Caki2 (cell line): ENCODE measurements around the gene ABAT. TPM values are rescaled to one million over a fixed set of nuclear protein-coding genes. Genes with fewer than 3 reads are reported as not detected.
"Not testable (repeated sequence)": the region's sequence is repeated elsewhere in the genome, so short reads cannot be mapped to it uniquely, and the experiment has no call there.

Experiments
- DNase-seq: peaks from one replicate; pipeline ENCODE4 v3.0.0-alpha.2; 2015; ENCODE audit warnings: low read depth
- in situ Hi-C: cut with HindIII; loops from 2 replicates; pipeline ENCODE4 v1.10.0; 2016; ENCODE audit warnings: low sequenced_read_pairs, low pct_unique_long_range_greater_than_20kb, mixed read lengths
- total RNA-seq: library from RNA; depleted of rRNA; stranded (reverse); fragments of >200 nt; shearing (Covaris generic); gene quantifications from 2 replicates; pipeline ENCODE4 v1.2.3, GENCODE V29; 2014; ENCODE audit warnings: low replicate concordance

ABAT gene
- total RNA-seq, 1 experiment from 2014 or later = 0.24 TPM

DNA sequence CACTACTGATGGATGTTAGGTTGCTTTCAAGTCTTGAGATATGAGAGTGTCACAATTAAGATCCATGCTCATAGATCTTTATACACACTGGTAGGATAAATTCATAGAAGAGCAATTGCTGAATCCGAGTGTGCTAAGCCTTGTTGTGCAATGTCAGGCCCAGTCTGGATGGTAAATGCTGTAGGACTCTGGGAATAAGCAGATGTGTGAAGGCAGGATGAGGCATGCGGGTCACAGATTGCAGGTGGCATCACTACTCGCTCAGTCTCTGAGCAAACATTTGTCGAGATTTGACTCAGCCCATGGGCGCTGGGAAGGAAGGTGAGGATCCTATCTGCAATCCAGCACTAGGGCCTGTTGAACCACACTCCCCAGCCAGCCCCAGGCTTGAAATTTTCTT, 82.3 kb downstream of the ABAT start:
- DNase-seq = no peak
- in situ Hi-C loops = no loop called here

DNA sequence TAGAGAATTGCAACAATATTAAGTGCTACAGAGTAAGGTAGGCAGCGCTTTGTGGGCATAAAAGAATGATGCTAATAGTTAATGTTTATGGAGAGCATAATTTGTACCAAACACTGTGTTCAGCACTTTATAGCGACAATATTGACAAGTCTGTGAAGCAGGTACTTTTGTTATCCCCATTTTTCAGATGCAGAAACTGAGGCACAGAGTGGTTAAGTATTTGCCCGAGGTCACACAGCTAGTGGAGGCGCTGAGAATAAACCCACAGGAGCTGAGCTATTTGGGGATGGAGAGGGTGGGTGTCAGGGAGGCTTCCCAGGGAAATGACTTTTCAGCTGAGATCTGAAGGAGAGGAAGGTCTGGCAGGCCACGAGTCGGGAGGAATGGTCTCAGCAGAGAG, 83.6 kb downstream of the ABAT start:
- in situ Hi-C loops = no loop called here
- no peak for DNase-seq

DNA sequence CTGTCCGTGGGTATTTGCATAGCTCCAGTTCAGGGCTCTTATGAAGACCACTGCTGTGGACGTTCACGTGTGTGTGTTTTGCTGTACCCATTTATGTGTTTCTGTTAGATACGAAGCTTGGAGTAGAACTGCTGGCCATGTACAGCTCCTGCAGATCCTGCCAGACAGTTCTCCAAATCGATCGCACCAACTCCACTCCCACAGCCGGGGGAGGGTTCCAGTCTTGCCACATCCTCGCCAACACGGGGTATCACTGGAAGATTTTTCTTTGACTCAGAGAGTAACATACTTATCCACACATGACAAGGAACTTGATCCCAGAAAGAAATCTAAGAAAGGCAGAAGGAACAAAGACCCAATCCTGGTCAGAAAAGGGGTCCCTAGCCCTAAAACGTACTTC, 85.6 kb downstream of the ABAT start:
- in situ Hi-C loops = no loop called here

DNA sequence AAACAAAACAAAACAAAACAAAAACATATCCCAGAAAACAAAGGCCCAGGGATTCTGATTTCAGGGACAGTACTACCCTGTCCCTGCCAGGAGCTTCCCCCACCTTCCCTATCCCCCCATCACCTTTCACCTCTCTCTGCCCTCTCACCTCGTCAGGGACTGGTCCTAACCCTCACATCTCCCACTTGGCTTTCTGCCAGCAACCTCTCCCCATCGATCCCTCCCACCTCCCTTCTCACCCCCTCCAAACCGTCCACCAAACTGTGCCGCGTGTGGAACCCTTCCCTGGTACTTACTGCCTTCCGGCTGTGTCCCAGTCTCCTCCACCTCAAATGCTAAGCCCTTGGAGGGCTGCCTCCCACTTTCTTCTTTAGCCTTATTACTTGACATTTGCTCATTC, 86.7 kb downstream of the ABAT start:
- in situ Hi-C loops = no loop called here
- DNase-seq = no peak

More for the DNA sequence above, 85.6 kb downstream of the ABAT start:
- DNase-seq = no peak

DNA sequence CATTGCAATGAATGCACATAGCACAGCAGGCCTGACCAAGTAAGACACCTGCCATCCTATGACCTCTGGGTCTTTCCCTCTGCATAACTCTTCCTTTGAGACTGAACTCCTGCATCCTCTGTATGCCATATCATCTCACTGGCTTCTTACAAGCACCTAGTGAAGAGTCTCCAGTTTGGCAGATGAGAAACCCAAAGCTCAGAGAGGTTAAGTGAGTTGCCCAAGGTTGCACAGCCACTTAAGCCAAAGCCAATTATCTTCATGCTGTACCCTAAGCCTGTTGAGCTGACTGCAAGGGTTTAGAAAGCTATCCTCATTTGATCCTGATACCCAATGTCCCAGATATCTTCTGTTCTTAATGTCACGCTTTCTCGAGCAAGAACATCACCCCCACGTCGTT, 87.8 kb downstream of the ABAT start:
- no peak for DNase-seq
- in situ Hi-C loops = no loop called here

DNA sequence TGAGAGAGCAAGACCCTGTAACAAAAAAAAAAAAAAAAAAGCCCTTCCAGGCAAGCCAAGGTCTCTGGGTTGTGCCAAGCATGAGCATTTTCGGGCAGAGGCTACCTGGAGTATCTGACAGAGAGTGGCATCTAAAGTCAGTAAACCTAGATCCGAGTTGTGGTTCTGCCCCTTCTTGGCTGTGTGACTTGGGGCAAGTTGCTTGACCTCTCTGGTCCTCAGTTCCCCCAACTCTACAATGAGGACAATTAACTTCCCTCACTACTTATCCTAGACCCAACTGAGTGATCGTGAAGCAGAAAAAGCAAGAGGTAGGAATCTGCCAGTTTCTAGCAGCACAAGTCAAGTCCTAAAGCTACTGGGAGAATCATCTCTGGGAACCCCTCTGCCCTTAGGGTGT, 88.7 kb downstream of the ABAT start:
- no peak for DNase-seq
- in situ Hi-C loops = no loop called here

DNA sequence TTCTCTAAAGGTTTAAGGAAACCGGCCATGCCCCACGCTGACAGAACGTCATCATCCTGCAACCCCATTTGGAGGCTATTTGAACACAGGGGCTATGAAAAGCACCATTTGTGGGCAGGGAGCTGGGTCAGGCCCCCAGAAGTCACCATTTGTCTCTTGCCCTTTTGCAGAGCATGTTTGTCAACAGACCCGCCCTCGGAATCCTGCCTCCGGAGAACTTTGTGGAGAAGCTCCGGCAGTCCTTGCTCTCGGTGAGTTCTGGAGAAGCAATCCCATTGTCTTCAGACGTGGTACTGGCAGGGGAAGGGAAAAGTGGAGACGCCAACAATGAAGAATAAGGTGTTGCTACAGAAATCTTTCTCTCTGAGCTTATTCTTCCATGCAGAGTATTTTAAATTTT, 89.5 kb downstream of the ABAT start:
- no peak for DNase-seq
- in situ Hi-C loops = no loop called here

DNA sequence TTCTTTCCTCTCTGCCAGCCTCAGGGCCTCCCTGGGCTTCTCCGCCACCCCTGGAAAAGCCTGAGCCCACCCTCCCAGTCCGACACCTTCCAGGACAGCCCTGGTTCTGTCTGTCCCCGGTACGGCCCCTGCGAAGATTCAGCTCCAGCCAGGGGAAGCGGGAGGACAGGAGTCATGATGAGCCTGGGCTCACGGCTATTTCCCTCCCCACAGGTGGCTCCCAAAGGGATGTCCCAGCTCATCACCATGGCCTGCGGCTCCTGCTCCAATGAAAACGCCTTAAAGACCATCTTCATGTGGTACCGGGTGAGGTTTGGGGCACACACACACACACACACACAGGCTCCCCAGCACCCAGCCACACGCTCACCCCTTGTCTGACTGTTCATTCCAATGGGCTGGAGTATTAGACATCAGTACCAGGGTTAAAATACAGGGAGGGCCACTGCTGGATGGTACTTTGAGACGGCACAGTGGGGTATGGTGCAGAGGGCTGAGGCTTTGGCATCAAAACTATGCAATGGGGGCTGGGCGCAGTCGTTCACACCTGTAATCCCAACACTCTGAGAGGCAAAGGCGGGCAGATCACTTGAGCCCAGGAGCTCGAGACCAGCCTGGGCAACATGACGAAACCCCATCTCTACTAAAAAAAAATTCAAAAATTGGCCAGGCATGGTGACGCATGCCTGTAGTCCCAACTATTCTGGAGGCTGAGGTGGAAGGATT, 90.3 kb downstream of the ABAT start:
- no peak for DNase-seq
- in situ Hi-C loops = no loop called here

DNA sequence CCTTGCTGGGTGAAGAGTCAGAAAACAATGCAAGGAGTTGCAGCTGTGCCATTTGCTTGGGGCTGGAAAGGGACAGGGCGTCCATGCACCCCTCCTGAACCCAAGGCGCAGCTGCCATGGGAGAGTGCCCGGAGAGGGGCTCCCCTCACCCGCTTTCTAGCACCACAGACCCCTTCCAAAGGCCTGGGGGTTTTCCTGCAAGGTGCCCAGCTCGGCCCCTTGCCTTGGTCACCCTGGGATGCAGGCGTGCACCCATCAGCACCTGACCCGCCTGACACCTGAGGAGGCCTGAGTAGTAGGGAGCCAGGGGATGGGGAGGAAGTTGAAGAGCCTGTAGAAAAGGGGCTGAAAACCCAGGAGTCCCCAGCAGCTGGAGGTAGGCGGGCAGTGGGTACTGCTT, 92.8 kb downstream of the ABAT start:
- in situ Hi-C loops = no loop called here
- DNase-seq = no peak

DNA sequence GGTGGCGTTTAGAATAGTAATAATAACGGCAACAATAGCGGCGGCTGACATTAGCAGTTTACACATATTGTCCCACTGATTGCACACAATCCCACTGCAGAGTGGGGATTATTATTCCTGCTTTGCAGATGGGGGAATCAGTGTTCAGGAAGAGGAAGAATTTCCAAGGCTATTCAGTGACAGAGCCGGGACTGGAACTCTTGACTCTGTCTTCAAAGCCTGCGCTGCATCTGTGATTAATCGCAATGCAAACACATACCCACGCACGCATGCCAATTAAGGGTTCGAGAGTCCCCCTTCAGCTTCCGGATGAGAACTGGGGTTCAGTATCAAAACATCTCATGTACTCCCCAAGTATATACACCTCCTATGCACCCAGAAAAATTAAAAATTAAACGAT, 93.9 kb downstream of the ABAT start:
- in situ Hi-C loops = no loop called here
- DNase-seq = no peak

DNA sequence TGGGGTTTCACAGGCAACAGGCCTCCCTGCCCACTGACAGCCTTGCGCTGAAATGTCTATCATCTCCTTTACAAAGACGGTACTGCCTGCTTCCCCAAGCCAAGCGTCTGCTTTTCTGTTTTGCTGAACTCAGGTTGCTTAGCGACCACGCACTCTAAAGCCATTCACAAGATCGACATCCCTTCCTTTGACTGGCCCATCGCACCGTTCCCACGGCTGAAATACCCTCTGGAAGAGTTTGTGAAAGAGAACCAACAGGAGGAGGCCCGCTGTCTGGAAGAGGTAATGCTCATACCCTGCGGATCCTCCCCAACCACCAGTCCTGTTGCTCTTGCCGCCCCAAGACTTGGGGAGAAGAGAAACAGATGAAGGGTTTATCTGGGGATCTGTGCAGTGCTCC, 94.3 kb downstream of the ABAT start:
- in situ Hi-C loops = no loop called here
- DNase-seq = no peak

DNA sequence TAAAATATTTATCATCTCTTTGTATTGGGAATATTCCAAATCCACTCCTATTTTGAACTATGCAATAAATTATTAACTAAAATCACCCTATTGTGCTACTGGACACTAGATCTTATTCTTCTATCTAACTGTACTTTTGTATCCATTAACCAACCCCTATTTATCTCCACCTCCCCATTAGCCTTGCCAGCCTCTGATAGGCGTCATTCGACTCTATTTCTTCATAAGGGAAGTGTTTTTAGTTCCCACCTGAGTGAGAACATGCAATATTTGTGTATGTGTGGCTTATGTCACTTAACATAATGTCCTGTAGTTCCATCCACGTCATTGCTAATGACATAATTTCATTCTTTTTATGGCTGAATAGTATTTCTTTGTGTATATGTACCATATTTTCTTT, 99.1 kb downstream of the ABAT start:
- no peak for DNase-seq
- in situ Hi-C loops = no loop called here

DNA sequence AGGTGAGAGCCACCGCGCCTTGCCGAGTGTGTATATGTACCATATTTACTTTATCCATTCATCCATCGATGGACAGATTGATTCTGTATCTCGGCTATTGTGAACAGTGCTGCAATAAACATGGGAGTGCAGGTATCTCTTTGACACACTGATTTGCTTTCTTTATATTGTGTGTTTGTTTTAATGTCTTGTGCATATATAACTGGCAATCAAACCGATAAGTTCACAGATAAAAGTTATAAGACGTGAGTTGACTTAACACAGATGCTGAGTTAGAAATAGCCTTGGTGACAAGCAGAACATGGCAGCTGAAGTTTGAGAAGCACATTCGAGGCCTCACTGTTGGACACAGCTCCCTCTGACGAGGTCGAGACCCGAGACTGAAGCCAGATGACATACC, 99.8 kb downstream of the ABAT start:
- no peak for DNase-seq
- in situ Hi-C loops = no loop called here

DNA sequence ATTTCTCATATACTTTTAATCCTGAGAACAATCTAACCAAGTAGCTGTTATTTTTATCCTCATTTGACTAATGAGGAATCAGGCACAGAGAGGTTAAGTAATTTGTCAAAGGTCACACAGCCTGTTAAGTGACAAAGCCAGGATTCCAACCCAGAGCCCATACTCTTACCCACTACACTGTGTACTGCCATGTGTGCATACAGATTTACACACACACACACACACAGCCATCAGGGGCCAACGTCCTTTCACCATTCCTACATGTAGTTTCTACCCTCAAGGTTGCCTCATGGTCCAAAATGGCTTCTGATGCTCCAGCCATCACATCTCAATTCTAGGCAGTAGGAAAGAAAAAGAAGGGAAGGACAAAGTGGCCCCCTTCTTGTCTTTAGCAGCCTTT, 100.9 kb downstream of the ABAT start:
- no peak for DNase-seq
- in situ Hi-C loops = no loop called here

DNA sequence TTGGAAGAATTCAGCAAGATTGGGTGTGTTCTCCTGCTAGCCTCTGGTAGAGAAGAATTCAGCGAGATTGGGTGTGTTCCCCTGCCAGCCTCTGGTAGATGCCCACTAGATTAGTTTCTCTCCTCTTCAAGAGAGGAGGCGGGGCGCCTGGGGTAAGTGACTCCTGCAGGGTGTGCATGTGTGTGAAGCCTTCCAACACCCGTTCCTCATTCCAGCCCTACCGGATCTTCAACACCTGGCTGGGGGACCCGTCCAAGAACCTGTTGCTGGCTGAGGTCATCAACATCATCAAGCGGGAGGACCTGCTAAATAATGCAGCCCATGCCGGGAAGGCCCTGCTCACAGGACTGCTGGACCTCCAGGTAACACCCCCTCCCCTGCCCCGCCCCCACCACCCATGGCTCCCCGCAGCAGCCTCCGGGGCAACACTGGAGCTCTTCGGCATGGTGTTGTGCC, 101.7 kb downstream of the ABAT start:
- no peak for DNase-seq
- in situ Hi-C loops = no loop called here

DNA sequence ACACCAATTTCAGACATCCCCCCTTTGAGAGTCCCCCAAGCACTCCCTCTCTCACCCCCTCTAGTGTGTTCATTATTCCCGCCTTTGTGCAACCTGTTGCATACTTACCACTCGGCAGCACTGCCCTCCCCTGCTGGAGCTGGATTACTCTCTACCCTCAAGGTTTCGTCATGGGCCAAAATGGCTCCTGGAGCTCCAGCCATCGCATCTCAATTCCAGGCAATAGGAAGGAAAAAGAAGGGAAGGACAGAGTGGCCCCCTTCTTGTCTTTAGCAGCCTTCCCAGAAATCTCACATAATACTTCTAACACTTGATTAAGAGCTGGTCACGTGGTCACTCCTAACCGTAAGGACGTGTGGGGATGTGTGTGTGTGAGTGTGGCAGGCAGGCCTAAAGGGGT, 102.8 kb downstream of the ABAT start:
- in situ Hi-C loops = no loop called here
- no peak for DNase-seq

DNA sequence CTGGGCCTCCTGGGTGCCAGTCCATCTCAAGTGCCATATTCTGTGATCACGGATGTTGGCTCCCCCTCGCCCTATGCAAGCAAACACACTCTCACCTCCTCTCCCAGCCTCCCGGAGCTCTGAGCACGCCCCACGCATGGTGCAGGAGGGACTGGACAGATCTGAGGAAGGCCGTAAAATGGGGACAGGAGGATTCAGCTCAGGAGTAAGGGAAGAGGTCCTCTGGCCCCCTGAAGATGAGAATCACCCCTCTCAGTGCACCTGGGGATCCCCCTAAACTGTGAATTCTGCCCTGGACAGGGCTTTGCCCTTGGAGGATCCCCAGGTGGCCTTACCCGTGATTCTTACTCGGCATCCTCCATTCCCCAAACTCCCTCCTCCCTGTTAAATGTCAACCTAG, 107.4 kb downstream of the ABAT start:
- DNase-seq = no peak
- in situ Hi-C loops = no loop called here

DNA sequence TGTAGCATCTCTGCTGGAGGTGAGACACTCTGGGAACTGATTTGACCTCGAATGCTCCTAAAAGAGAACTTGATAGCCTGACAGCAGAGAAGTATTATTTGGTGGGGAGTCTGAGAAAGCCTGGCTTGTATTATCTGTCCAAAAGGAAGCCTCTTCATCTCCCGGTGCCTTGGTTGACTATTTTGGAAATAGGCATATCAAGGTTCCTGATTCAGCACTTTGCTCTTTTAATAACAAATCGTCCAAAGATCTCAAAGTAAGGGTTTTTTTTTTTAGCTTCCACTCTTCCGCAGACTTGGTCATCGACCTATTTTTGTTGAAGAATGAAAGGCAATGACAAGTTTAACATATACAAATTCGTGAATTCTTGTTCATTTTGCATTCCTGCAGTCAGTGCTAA, 108.3 kb downstream of the ABAT start:
- DNase-seq = no peak
- in situ Hi-C loops = no loop called here

DNA sequence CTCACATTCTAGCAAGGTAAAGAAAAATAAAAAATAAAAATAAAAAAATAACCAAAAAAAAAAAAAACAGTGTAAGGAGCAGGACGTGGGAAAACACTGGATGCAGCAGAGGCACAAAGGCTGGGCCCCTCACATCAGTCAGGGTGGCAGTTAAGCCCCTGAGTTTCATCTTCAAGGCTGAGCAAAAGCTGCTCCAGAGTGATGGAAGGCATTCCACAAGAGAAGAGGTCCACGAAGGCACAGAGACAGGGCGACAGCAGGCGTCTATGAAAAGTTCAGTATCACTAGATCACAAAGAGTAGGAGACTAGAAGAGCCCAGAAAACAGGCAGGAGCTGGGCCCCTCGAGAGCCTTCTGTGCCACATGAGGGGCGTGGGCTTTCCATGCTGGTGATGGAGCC, 111.0 kb downstream of the ABAT start:
- in situ Hi-C loops = no loop called here
- DNase-seq = no peak

DNA sequence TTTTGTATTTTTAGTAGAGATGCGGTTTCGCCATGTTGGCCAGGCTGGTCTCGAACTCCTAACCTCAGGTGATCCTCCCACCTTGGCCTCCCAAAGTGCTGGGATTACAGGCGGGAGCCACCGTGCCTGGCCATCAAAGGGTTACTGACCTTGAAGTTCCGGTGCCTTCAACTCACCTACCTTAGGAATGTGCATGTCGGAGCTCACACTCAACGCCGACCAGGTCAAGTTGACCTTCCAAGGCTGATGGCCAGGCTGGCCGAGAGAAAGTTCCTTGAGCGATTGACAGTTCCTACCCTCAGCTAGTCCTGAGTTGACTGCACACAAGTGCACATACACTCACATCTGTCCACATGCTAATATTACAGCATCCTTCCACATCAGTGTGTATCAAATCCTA, 111.9 kb downstream of the ABAT start:
- in situ Hi-C loops, DNase-seq: not testable (repeated sequence)
